OCI-LY1 (cell line): ENCODE data around the gene FAM107B.

Source experiments
- H2AFZ ChIP-seq: fragments of 200-600 bp; sonication (generic), shearing (Covaris generic); 2 replicates; pipeline ENCODE4 v1.6.0; 2014; ENCODE audit warnings: antibody characterized with exemption, mild to moderate bottlenecking, low read length
- H3F3A ChIP-seq: fragments of 200-600 bp; sonication (generic), shearing (Covaris generic); 2 replicates; pipeline ENCODE4 v1.6.0; 2014; ENCODE audit warnings: mild to moderate bottlenecking, antibody characterized with exemption, low read length, moderate library complexity; ENCODE audit not compliant: insufficient read depth
- H3K27ac ChIP-seq: fragments of 200-600 bp; sonication (generic); 2 replicates; pipeline ENCODE4 v1.5.1; 2014; ENCODE audit warnings: low read length, mixed run types, mild to moderate bottlenecking, low read depth; ENCODE audit not compliant: poor library complexity, severe bottlenecking
- H3K27me3 ChIP-seq: fragments of 200-600 bp; sonication (generic); 2 replicates; pipeline ENCODE4 v1.6.0; 2014; ENCODE audit warnings: antibody characterized with exemption, mild to moderate bottlenecking, low read length, moderate library complexity; ENCODE audit not compliant: insufficient read depth
- H3K36me3 ChIP-seq: fragments of 200-600 bp; sonication (generic); 2 replicates; pipeline ENCODE4 v1.6.1; 2014; ENCODE audit warnings: mild to moderate bottlenecking, antibody characterized with exemption, low read length, moderate library complexity, mixed read lengths; ENCODE audit not compliant: insufficient read depth
- H3K4me1 ChIP-seq: fragments of 200-600 bp; sonication (generic); 2 replicates; pipeline ENCODE4 v1.5.1; 2014; ENCODE audit warnings: mild to moderate bottlenecking, low read length, moderate library complexity; ENCODE audit not compliant: insufficient read depth, severe bottlenecking
- H3K4me2 ChIP-seq: fragments of 200-600 bp; sonication (generic), shearing (Covaris generic); 2 replicates; pipeline ENCODE4 v1.6.1; 2014; ENCODE audit warnings: low read length
- H3K4me3 ChIP-seq: fragments of 200-600 bp; sonication (generic); 2 replicates; pipeline ENCODE4 v1.5.1; 2014; ENCODE audit warnings: low read length, low read depth, mild to moderate bottlenecking, mixed read lengths; ENCODE audit not compliant: poor library complexity, severe bottlenecking
- H3K79me2 ChIP-seq: fragments of 200-600 bp; shearing (Covaris generic); 2 replicates; pipeline ENCODE4 v1.6.1; 2016; ENCODE audit warnings: mixed run types, low read length, mixed read lengths; ENCODE audit not compliant: insufficient read depth
- H3K9ac ChIP-seq: fragments of 200-600 bp; sonication (generic), shearing (Covaris generic); 2 replicates; pipeline ENCODE4 v1.6.1; 2014; ENCODE audit warnings: mild to moderate bottlenecking, low read length, mixed read lengths
- H3K9me2 ChIP-seq: fragments of 200-600 bp; sonication (generic), shearing (Covaris generic); 2 replicates; pipeline ENCODE4 v1.6.1; 2014; ENCODE audit warnings: low read depth, mild to moderate bottlenecking, low read length, mixed read lengths
- H3K9me3 ChIP-seq: fragments of 200-600 bp; shearing (Covaris generic); 2 replicates; pipeline ENCODE4 v1.6.1; 2014; ENCODE audit warnings: low read length, mixed read lengths
- H4K20me1 ChIP-seq: fragments of 200-600 bp; sonication (generic), shearing (Covaris generic); 2 replicates; pipeline ENCODE4 v1.6.0; 2016; ENCODE audit warnings: mild to moderate bottlenecking, low read length; ENCODE audit not compliant: insufficient read depth
- CTCF ChIP-seq: fragments of 200-600 bp; sonication (generic), shearing (Covaris generic); IDR thresholded peaks from 2 replicates; pipeline ENCODE4 v1.5.1; 2017; ENCODE audit warnings: mild to moderate bottlenecking, antibody characterized with exemption, low read length, moderate library complexity, mixed read lengths
- EZH2 ChIP-seq: fragments of 200-600 bp; sonication (generic), shearing (Covaris generic); IDR thresholded peaks from 2 replicates; pipeline ENCODE4 v1.8.0; 2017; ENCODE audit warnings: borderline replicate concordance, mixed run types, mild to moderate bottlenecking, antibody characterized with exemption, low read length, moderate library complexity, mixed read lengths

Gene FAM107B

DNA sequence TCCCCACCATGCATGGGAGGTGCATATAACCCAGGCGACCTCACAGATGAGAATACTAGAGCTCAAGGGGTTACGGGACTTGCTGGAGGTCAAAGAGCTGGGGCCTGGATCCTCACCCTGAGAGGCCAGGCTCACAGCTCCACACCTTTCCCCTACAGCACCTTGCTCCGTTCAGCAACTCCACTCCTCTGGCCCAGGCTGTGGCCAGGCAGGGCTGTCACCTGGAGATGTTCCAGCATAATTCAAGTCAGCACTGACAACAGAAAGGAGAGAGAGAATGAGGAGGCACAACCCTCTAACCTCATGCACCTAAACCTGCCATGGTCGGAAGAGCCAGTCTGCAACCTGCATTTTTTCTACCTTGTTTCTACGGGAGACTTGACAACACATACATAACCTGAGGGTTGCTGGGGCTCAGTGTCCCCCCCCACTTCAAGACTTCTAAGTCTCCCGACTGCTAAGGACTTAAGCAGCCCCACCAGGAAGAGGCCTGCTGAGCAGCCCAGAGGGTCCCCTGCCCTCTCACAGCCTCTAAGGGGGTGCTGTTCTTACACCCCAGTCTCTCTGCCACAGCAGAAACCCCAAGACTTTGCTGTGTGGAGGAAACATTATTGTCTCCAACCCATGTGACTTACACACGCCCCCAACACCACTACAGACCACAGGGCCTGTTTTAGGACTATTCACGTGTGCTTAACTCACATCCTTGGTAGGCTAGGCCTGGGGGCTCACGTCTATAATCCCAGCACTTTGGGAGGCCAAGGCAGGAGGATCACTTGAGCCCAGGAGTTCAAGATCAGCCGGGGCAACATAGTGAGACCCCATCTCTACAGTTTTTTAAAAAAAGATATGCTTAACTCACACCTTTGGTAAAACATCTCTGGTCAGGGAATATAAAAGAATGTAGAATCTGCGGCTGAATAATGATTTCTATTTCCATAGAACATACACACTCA is 175.6 kb downstream of the FAM107B start:
- Histone ChIP-seq H3K27ac (peak overlapping the region; percentile 46), H3K79me2 (peaks cover 95% of the 10 kb centered on the region), H3K27me3 (no peaks in the 10 kb centered on the region), H3K4me3 (no peak overlapping the region), H3K4me2 (peak overlapping the region; percentile 5; the same call in 1 of the 2 replicates), H3F3A (0 out of 2 replicates have a peak, but pooled peaks cover 4% of the 10 kb centered on the region), H2AFZ (no peak overlapping the region), H4K20me1 (0 out of 2 replicates have a peak, but pooled peaks cover 3% of the 10 kb centered on the region), H3K4me1 (peaks cover 65% of the 10 kb centered on the region), H3K9me2 (no peaks in the 10 kb centered on the region), H3K9ac (no peak overlapping the region; the same call in 1 of the 2 replicates), H3K9me3 (no peaks in the 10 kb centered on the region), H3K36me3 (peaks cover 92% of the 10 kb centered on the region)
- no peak for TF ChIP-seq EZH2
- no peak for TF ChIP-seq CTCF

- Histone ChIP-seq H3K9ac (no peak overlapping the region), H3K79me2 (peaks cover 99% of the 10 kb centered on the region), H4K20me1 (0 out of 2 replicates have a peak, but pooled peaks cover 3% of the 10 kb centered on the region), H3K27me3 (no peaks in the 10 kb centered on the region), H3K27ac (no peak overlapping the region), H3K9me3 (no peaks in the 10 kb centered on the region), H2AFZ (no peak overlapping the region), H3K36me3 (peaks cover 96% of the 10 kb centered on the region), H3K4me3 (no peak overlapping the region), H3K9me2 (no peaks in the 10 kb centered on the region), H3F3A (0 out of 2 replicates have a peak, but pooled peaks cover 4% of the 10 kb centered on the region), H3K4me2 (no peak overlapping the region), H3K4me1 (peaks cover 75% of the 10 kb centered on the region)
- TF ChIP-seq EZH2 (no peak), CTCF (no peak)
Measured at GRCh38 chr10:14595526-14596182, 179.0 kb downstream of the FAM107B start.

DNA sequence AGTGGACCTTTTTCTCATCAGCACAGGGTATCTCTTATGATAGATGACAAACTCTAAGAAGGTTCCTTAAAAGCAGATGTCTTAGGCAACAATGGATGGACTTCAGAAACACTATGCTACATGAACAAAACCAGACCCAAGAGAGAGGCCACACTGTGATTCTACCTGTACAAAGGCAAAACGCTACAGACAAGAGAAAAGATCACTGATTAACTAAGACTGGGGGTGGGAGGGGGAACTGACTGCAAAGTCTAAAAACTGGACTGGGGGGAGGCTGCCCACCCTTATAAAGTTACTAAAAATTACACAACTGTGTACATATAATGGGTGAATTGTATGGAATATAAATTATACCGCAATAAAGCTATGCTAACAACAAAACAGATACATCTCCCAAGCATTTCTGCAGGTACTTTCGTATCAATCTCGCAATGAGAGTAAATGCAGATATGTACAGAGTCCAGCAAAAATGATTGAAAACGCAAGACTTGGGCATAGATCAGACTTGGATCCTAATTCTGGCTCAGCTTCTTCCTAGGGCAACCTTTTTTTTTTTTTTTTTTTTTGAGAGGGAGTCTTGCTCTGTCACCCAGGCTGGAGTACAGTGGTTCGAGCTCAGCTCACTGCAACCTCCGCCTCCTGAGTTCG is 179.7 kb downstream of the FAM107B start:
- H3K27me3 ChIP-seq, result no peaks in the 10 kb centered on the region
- H3K79me2 ChIP-seq, result peaks cover 99% of the 10 kb centered on the region
- no peak for TF ChIP-seq CTCF
- TF ChIP-seq EZH2, result no peak
- no peak overlapping the region for H2AFZ ChIP-seq
- no peak overlapping the region for H3K9ac ChIP-seq
- H3K27ac ChIP-seq, result no peak overlapping the region
- 0 out of 2 replicates have a peak, but pooled peaks cover 4% of the 10 kb centered on the region for H3F3A ChIP-seq
- H3K4me1 ChIP-seq, result peaks cover 75% of the 10 kb centered on the region
- H3K36me3 ChIP-seq, result peaks cover 96% of the 10 kb centered on the region
- H3K4me2 ChIP-seq, result no peak overlapping the region
- no peaks in the 10 kb centered on the region for H3K9me2 ChIP-seq
- H3K9me3 ChIP-seq, result no peaks in the 10 kb centered on the region
- H4K20me1 ChIP-seq, result 0 out of 2 replicates have a peak, but pooled peaks cover 3% of the 10 kb centered on the region
- H3K4me3 ChIP-seq, result no peak overlapping the region
